B cell (primary cell): ENCODE measurements around the gene PLXNA3.

Experiments used
- CTCF ChIP-seq: fragments of 200-600 bp; IDR thresholded peaks from one replicate; pipeline ENCODE4 v1.8.0; 2022; ENCODE audit warnings: antibody characterized with exemption, mild to moderate bottlenecking
- EZH2 ChIP-seq: IDR thresholded peaks from 2 replicates; pipeline ENCODE4 v1.6.1; 2012; ENCODE audit warnings: borderline replicate concordance, low read depth, mild to moderate bottlenecking, moderate library complexity, low read length; ENCODE audit not compliant: insufficient read depth, poor library complexity, severe bottlenecking

GRCh38 chrX:154436374-154436982 is 21.6 kb upstream of the PLXNA3 start:
- TF ChIP-seq CTCF (no peak), EZH2 (no peak)
